DND-41 (cell line): Measurements from ENCODE around the gene P3R3URF.

Source experiments
- EZH2 ChIP-seq: IDR thresholded peaks from 3 replicates; pipeline ENCODE4 v1.6.1; 2012; ENCODE audit warnings: borderline replicate concordance, low read depth, mild to moderate bottlenecking, moderate library complexity, low read length, inconsistent platforms; ENCODE audit not compliant: severe bottlenecking
- TF ChIP-seq, protein P1 (sequence below): IDR thresholded peaks from 2 replicates; pipeline ENCODE4 v1.5.1; 2012; ENCODE audit warnings: borderline replicate concordance, low read length, moderate library complexity, mild to moderate bottlenecking; ENCODE audit not compliant: poor library complexity, severe bottlenecking; ENCODE audit errors: extremely low read depth

DNA sequence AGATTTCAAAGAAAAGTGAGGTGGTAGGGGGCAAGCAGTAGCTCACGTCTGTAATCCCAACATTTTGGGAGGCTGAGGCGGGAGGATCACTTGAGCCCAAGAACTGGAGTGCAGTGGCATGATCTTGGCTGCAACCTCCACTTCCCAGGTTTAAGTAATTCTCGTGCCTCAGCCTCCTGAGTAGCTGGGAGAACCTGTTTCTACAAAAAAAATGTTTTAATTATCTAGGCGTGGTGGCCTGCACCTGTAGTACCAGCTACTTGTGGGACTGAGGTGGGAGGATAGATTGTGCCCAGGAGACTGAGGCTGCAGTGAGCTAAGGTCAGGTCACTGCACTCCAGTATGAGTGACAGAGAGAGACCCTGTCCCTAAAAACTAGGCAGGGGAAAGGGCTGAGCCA, 4.0 kb downstream of the P3R3URF start:
- TF ChIP-seq, protein P1, sequence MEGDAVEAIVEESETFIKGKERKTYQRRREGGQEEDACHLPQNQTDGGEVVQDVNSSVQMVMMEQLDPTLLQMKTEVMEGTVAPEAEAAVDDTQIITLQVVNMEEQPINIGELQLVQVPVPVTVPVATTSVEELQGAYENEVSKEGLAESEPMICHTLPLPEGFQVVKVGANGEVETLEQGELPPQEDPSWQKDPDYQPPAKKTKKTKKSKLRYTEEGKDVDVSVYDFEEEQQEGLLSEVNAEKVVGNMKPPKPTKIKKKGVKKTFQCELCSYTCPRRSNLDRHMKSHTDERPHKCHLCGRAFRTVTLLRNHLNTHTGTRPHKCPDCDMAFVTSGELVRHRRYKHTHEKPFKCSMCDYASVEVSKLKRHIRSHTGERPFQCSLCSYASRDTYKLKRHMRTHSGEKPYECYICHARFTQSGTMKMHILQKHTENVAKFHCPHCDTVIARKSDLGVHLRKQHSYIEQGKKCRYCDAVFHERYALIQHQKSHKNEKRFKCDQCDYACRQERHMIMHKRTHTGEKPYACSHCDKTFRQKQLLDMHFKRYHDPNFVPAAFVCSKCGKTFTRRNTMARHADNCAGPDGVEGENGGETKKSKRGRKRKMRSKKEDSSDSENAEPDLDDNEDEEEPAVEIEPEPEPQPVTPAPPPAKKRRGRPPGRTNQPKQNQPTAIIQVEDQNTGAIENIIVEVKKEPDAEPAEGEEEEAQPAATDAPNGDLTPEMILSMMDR: no peak
- TF ChIP-seq EZH2: no peak
